K562 treated with DMSO at 1 percent for 48 hours (cell line): ENCODE data around the gene ATXN2. TPM values are rescaled to one million over a fixed set of nuclear protein-coding genes. Genes with fewer than 3 reads are reported as not detected.

ENCODE experiments used
- total RNA-seq: library from RNA; unstranded; fragments of 300-600 nt; gene quantifications from 2 replicates; pipeline ENCODE4 v1.2.3, GENCODE V29; 2022; ENCODE audit warnings: low replicate concordance; ENCODE audit errors: extremely low read depth

The ATXN2 gene, protein sequence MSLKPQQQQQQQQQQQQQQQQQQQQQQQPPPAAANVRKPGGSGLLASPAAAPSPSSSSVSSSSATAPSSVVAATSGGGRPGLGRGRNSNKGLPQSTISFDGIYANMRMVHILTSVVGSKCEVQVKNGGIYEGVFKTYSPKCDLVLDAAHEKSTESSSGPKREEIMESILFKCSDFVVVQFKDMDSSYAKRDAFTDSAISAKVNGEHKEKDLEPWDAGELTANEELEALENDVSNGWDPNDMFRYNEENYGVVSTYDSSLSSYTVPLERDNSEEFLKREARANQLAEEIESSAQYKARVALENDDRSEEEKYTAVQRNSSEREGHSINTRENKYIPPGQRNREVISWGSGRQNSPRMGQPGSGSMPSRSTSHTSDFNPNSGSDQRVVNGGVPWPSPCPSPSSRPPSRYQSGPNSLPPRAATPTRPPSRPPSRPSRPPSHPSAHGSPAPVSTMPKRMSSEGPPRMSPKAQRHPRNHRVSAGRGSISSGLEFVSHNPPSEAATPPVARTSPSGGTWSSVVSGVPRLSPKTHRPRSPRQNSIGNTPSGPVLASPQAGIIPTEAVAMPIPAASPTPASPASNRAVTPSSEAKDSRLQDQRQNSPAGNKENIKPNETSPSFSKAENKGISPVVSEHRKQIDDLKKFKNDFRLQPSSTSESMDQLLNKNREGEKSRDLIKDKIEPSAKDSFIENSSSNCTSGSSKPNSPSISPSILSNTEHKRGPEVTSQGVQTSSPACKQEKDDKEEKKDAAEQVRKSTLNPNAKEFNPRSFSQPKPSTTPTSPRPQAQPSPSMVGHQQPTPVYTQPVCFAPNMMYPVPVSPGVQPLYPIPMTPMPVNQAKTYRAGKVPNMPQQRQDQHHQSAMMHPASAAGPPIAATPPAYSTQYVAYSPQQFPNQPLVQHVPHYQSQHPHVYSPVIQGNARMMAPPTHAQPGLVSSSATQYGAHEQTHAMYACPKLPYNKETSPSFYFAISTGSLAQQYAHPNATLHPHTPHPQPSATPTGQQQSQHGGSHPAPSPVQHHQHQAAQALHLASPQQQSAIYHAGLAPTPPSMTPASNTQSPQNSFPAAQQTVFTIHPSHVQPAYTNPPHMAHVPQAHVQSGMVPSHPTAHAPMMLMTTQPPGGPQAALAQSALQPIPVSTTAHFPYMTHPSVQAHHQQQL
- total RNA-seq: not detected in 2 replicates

DNA sequence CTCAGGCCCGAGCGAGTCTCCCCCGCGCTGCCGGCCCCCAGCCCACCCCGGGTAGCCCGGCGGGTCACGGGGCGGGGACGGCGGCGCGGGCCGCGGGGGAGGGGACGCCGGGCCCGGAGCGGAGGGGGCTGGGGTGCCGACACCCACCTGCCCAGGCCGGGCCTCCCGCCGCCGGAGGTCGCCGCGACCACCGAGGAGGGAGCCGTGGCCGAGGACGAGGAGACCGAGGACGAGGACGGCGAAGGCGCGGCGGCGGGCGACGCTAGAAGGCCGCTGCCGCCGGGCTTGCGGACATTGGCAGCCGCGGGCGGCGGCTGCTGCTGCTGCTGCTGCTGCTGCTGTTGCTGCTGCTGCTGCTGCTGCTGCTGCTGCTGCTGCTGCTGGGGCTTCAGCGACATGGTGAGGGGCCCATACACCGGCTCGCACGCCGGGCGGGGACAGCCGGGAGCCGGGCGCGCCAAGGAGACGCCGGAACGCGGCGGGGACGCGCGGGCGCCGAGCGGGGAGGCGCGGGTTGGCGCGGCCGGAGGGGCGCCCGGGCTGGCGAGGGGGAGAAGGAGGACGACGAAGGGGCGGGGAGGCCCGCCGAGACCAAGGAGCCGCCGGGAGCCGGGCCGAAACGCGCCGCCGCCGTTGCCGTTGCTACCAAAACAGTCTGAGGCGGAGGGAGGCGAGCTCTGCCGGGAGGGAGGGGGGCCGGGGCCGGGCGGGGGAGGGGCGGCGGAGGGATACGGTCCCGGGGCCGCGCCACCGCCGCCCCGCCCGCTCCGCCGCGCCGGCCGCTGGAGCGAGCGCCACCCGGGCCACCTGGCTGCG lies at the start of gene ATXN2:
Gene ATXN2 (minus strand): TSS at position 679 of the 816 bp plus-strand sequence. CDS start 281 bp downstream, at position 398.

DNA sequence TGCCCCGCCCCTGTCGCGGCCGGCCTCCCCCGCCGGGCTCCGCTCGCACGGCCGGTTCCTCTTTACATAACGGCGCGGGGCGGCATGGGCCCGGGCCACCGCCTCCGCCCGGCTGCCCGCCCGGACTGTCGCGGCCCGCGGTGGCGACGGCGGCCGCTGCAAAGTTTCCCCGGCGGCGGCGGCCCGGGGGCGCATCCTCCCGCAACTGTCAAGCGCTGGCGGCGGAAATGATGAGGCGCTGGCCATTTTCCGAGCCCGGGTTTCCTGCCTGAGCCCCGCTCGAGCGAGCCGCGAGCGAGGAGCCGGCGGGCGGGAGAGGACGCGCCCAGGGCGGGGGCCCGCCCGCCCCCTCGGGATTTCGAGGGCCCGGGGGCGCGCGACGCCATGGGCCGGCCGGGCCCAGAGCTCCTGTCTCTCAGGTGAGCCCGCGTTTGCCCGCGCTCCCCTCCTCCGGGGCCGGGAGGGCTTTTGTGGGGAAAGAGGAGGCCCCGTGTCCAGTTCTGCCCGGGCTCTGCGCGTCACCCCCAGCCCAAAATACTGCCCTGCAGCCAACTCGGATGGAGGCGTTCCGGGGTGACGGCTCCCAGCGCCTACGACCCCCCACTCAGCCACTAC lies 193.1 kb downstream of the ATXN2 start, which contains the start of gene SH2B3:
Gene SH2B3 (plus strand): TSS at position 65 of the 615 bp plus-strand sequence. CDS start 12,223 bp downstream, outside the sequence.

Other genes starting within 250 kb of the ATXN2 start
- not detected in 2 replicates for gene PHETA1, start 230.2 kb downstream of the ATXN2 start, total RNA-seq
- not detected in 2 replicates for gene SH2B3, start 193.4 kb downstream of the ATXN2 start, total RNA-seq
- gene BRAP, start 86.6 kb upstream of the ATXN2 start, total RNA-seq: not detected in 2 replicates
- not detected in 2 replicates for gene ACAD10, start 86.7 kb upstream of the ATXN2 start, total RNA-seq
- gene ALDH2, start 167.6 kb upstream of the ATXN2 start, total RNA-seq: not detected in 2 replicates
- gene MAPKAPK5, start 242.9 kb upstream of the ATXN2 start, total RNA-seq: not detected in 2 replicates